Mucosa of rectum (tissue), 2 donors: ENCODE measurements around the gene TNFSF13.

Experiments used
- H3K27ac ChIP-seq, 2 donors: one replicate each; pipeline ENCODE4 v1.7.0; 2013; ENCODE audit warnings: inconsistent platforms in 2 of 2, low read depth in 2 of 2, low read length in 2 of 2
- H3K27me3 ChIP-seq, 2 donors: one replicate each; pipeline ENCODE4 v1.7.0; 2013; ENCODE audit warnings: low read length in 2 of 2; ENCODE audit not compliant: control insufficient read depth in 2 of 2, insufficient read depth in 2 of 2
- H3K36me3 ChIP-seq, 2 donors: one replicate each; pipeline ENCODE4 v1.7.0; 2013; ENCODE audit warnings: low read length in 2 of 2; ENCODE audit not compliant: control insufficient read depth in 2 of 2, insufficient read depth in 2 of 2
- H3K4me1 ChIP-seq, 2 donors: one replicate each; pipeline ENCODE4 v1.7.0; 2013; ENCODE audit warnings: low read length in 2 of 2, mild to moderate bottlenecking in 1 of 2; ENCODE audit not compliant: control insufficient read depth in 2 of 2, insufficient read depth in 2 of 2
- H3K4me3 ChIP-seq, 2 donors: one replicate each; pipeline ENCODE4 v1.7.0; 2013; ENCODE audit warnings: low read length in 2 of 2
- H3K9ac ChIP-seq, 2 donors: one replicate each; pipeline ENCODE4 v1.7.0; 2013; ENCODE audit warnings: low read length in 2 of 2, low read depth in 1 of 2, mild to moderate bottlenecking in 1 of 2
- H3K9me3 ChIP-seq, 2 donors: one replicate each; pipeline ENCODE4 v1.7.0; 2013; ENCODE audit warnings: low read length in 2 of 2; ENCODE audit not compliant: control insufficient read depth in 2 of 2
- donor health status: healthy.
- donor health status: Normal muscosa, but diverticular disease.

Gene TNFSF13

GRCh38 chr17:7574176-7574953, 15.8 kb downstream of the TNFSF13 start:
- Histone ChIP-seq H3K9ac (peak overlapping the region; percentile 74 to 98), H3K27ac (peak overlapping the region; percentile 97 to 99), H3K9me3 (no peaks in the 10 kb centered on the region), H3K4me3 (peak overlapping the region; percentile 83 to 86), H3K4me1 (peaks cover 29 to 36% of the 10 kb centered on the region in 2 donors), H3K27me3 (no peaks in the 10 kb centered on the region), H3K36me3 (peaks cover 65 to 66% of the 10 kb centered on the region in 2 donors)

GRCh38 chr17:7575481-7575883, 16.9 kb downstream of the TNFSF13 start:
- Histone ChIP-seq H3K9me3 (no peaks in the 10 kb centered on the region), H3K4me3 (no peak overlapping the region), H3K36me3 (peaks cover 55 to 56% of the 10 kb centered on the region in 2 donors), H3K4me1 (peaks cover 40 to 47% of the 10 kb centered on the region in 2 donors), H3K9ac (peak overlapping the region in 1 of 2 donors; percentile 9), H3K27me3 (no peaks in the 10 kb centered on the region), H3K27ac (no peak overlapping the region)

- Histone ChIP-seq H3K27me3 (no peaks in the 10 kb centered on the region), H3K9me3 (no peaks in the 10 kb centered on the region), H3K4me1 (peaks cover 41 to 51% of the 10 kb centered on the region in 2 donors), H3K9ac (no peak overlapping the region), H3K36me3 (peaks cover 52 to 54% of the 10 kb centered on the region in 2 donors), H3K4me3 (no peak overlapping the region), H3K27ac (no peak overlapping the region)
Measured at GRCh38 chr17:7575959-7576358, 17.4 kb downstream of the TNFSF13 start.

- no peak overlapping the region for H3K27ac ChIP-seq
- H3K36me3 ChIP-seq = peaks cover 50% of the 10 kb centered on the region in 2 donors
- no peak overlapping the region for H3K9ac ChIP-seq
- peaks cover 41 to 51% of the 10 kb centered on the region in 2 donors for H3K4me1 ChIP-seq
- H3K27me3 ChIP-seq = no peaks in the 10 kb centered on the region
- no peak overlapping the region for H3K4me3 ChIP-seq
- no peaks in the 10 kb centered on the region for H3K9me3 ChIP-seq
Measured at GRCh38 chr17:7576432-7576937, 17.9 kb downstream of the TNFSF13 start.

- H3K36me3 ChIP-seq = peaks cover 50% of the 10 kb centered on the region in 2 donors
- H3K27ac ChIP-seq = no peak overlapping the region
- no peaks in the 10 kb centered on the region for H3K9me3 ChIP-seq
- H3K9ac ChIP-seq = no peak overlapping the region
- no peaks in the 10 kb centered on the region for H3K27me3 ChIP-seq
- H3K4me3 ChIP-seq = no peak overlapping the region
- peaks cover 40 to 53% of the 10 kb centered on the region in 2 donors for H3K4me1 ChIP-seq
Measured at GRCh38 chr17:7577327-7578199, 19.0 kb downstream of the TNFSF13 start.

- Histone ChIP-seq H3K4me3 (peak within 1 kb of the TSS; percentile 55 to 72), H3K36me3 (peaks cover 47 to 50% of the 10 kb centered on the region in 2 donors), H3K9me3 (no peaks in the 10 kb centered on the region), H3K9ac (peak within 1 kb of the TSS; percentile 74 to 77), H3K27me3 (no peaks in the 10 kb centered on the region), H3K4me1 (peaks cover 45 to 58% of the 10 kb centered on the region in 2 donors), H3K27ac (peak within 1 kb of the TSS; percentile 93 to 94)
Measured at GRCh38 chr17:7579001-7579833, 20.7 kb downstream of the TNFSF13 start, which contains the start of gene CD68. TSS of gene CD68 (plus strand) at chr17:7579638. CDS start at chr17:7579678, 40 bp downstream.

- peak overlapping the region; percentile 55 to 72 for H3K4me3 ChIP-seq
- H3K4me1 ChIP-seq = peaks cover 41 to 50% of the 10 kb centered on the region in 2 donors
- H3K9me3 ChIP-seq = no peaks in the 10 kb centered on the region
- H3K27me3 ChIP-seq = no peaks in the 10 kb centered on the region
- H3K9ac ChIP-seq = peak overlapping the region; percentile 74 to 77
- H3K27ac ChIP-seq = peak overlapping the region; percentile 93 to 94
- H3K36me3 ChIP-seq = peaks cover 38 to 42% of the 10 kb centered on the region in 2 donors
Measured at GRCh38 chr17:7579834-7580603, 21.5 kb downstream of the TNFSF13 start.

- H3K9me3 ChIP-seq = no peaks in the 10 kb centered on the region
- H3K27me3 ChIP-seq = no peaks in the 10 kb centered on the region
- peak overlapping the region in 1 of 2 donors; percentile 77 for H3K9ac ChIP-seq
- peaks cover 31 to 33% of the 10 kb centered on the region in 2 donors for H3K36me3 ChIP-seq
- H3K27ac ChIP-seq = peak overlapping the region; percentile 93 to 94
- H3K4me3 ChIP-seq = peak overlapping the region; percentile 55 to 72
- peaks cover 34 to 44% of the 10 kb centered on the region in 2 donors for H3K4me1 ChIP-seq
Measured at GRCh38 chr17:7580604-7581575, 22.3 kb downstream of the TNFSF13 start.
